Measurements from ENCODE around the gene PKD2L2.
"Not testable (repeated sequence)": the region's sequence is repeated elsewhere in the genome, so short reads cannot be mapped to it uniquely, and the experiment has no call there.

PKD2L2 gene

DNA sequence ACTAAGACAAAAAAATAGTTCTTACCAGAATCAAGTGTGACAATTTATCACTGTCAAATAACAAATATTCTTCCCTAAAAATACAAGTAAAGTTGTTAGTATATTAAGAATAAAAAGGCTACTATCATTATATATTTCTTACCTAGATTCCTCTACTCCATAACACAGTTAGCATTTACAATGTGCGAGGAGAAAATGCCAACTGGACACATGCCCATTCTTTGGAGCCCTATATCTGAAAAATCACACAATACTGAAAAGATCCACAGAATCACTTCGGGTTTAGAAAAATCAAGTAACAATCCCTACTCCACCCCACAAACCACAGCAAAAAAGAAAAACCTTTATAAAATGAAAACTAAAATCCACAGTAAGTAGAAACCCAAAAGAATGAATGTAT lies 70.9 kb downstream of the PKD2L2 start:
- DNase-seq = no peak

DNA sequence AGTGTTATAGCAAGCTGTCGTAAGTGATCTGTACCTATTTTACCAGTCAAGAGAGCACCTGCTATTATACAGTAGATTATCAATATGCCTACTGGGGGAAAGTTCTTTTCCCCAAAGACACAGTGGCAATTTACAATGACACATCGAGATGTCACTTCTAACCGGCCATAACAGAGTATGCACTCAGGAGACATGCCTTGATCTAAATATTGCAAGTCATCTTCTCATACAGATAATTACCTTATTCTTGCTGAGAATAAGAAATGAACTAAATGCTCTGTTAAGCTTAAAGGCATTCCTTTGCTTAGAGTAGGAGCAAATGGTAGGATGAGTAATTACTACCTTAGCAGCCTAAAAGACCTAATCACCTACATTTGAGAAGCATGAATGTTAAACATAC lies 71.6 kb downstream of the PKD2L2 start:
- no peak for DNase-seq

DNA sequence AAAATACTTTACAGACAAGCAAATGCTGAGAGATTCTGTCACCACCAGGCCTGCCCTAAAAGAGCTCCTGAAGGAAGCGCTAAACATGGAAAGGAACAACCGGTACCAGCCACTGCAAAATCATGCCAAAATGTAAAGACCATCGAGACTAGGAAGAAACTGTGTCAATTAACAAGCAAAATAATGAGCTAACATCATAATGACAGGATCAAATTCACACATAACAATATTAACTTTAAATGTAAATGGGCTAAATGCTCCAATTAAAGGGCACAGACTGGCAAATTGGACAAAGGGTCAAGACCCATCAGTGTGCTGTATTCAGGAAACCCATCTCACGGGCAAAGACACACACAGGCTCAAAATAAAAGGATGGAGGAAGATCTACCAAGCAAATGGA lies 81.1 kb downstream of the PKD2L2 start:
- DNase-seq = not testable (repeated sequence)

- no peak for DNase-seq
Observed at GRCh38 chr5:137975208-137975607, 86.0 kb downstream of the PKD2L2 start.

GRCh38 chr5:137989419-137989818 lies 100.2 kb downstream of the PKD2L2 start:
- no peak for DNase-seq
